Measurements from ENCODE around the gene GPR143.
"Not testable (repeated sequence)": the region's sequence is repeated elsewhere in the genome, so short reads cannot be mapped to it uniquely, and the experiment has no call there.

DNA sequence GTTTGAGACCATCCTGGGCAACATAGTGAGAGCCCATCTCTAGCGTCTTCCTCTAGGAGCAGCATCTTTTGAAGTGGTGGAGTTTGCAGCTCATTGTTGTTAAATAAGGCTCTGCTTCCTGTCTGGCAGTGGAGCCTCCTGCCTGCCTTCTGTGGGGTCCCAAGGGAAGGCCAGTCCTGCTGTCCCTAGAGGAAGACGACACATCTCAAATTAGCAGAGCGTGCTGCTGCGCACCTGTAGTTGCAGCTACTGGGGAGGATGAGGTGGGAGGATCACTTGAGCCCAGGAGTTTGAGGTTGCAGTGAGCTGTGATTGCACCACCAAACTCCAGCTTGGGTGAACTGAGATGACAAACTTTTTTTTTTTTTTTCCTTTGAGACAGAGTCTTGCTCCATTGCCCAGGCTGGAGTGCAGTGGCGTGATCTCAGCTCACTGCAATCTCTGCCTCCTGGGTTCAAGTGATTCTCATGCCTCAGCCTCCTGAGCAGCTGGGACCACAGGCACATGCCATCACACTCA is 2.7 kb upstream of the GPR143 start:
- TF ChIP-seq, protein P1, sequence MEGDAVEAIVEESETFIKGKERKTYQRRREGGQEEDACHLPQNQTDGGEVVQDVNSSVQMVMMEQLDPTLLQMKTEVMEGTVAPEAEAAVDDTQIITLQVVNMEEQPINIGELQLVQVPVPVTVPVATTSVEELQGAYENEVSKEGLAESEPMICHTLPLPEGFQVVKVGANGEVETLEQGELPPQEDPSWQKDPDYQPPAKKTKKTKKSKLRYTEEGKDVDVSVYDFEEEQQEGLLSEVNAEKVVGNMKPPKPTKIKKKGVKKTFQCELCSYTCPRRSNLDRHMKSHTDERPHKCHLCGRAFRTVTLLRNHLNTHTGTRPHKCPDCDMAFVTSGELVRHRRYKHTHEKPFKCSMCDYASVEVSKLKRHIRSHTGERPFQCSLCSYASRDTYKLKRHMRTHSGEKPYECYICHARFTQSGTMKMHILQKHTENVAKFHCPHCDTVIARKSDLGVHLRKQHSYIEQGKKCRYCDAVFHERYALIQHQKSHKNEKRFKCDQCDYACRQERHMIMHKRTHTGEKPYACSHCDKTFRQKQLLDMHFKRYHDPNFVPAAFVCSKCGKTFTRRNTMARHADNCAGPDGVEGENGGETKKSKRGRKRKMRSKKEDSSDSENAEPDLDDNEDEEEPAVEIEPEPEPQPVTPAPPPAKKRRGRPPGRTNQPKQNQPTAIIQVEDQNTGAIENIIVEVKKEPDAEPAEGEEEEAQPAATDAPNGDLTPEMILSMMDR (IDR thresholded peaks at IDR 0.05): not testable (repeated sequence)
- TF ChIP-seq EP300, POLR2AphosphoS5 (IDR thresholded peaks at IDR 0.05): not testable (repeated sequence)
